Measurements from ENCODE around the gene NTN1. TPM values are rescaled to one million over a fixed set of nuclear protein-coding genes. Genes with fewer than 3 reads are reported as not detected.

The NTN1 gene
- polyA plus RNA-seq, 1 experiment: 0.05 TPM

DNA sequence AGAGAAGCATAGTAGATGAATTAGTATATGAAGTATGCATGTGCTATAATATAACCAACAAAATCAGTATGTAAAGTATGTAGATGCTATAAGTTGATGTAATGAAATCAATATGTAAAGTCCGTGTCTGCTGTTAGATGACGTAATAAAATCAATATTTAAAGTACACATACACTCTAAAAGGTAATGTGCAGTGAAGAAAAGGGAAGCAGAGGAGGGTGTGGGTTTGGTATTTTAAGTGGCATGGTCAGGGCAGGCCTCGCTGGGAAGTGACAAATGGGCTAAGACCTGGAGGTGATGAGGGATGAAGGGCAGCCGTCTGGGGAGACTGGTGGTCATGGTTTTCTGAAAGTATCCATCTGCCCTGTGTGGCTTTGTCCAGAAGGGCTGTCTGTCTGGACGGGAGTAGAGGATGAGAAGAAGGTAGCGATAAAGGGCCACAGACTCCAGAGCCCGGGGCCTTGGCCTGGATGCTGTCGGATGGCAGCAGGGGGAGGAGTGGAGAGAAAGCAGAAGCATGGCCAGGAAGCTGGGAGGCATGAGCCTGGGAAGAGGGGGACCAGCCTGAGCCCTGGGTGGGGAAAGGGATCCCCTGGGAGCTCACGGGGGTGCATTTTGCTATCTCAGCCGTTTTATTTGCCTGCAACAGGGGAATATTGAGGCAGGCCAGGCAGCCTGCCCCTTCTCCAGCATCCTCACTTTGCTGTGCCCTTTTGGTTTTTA, 121.6 kb downstream of the NTN1 start:
- Histone ChIP-seq H3K4me3 (ENCODE audit: low read depth, low read length) (no peak overlapping the region), H3K9me3 (ENCODE audit: control insufficient read depth, insufficient read depth, low read length) (no peaks in the 10 kb centered on the region; the same call in 1 of the 2 replicates), H3K27ac (ENCODE audit: low read depth, low read length) (no peak overlapping the region), H3K27me3 (ENCODE audit: control insufficient read depth, insufficient read depth, low read length) (no peaks in the 10 kb centered on the region)
- CTCF ChIA-PET: no interaction called here
- no peak for DNase-seq (ENCODE audit: low read depth, low spot score)
- POLR2A ChIA-PET: no interaction called here
- TF ChIP-seq, protein P1, sequence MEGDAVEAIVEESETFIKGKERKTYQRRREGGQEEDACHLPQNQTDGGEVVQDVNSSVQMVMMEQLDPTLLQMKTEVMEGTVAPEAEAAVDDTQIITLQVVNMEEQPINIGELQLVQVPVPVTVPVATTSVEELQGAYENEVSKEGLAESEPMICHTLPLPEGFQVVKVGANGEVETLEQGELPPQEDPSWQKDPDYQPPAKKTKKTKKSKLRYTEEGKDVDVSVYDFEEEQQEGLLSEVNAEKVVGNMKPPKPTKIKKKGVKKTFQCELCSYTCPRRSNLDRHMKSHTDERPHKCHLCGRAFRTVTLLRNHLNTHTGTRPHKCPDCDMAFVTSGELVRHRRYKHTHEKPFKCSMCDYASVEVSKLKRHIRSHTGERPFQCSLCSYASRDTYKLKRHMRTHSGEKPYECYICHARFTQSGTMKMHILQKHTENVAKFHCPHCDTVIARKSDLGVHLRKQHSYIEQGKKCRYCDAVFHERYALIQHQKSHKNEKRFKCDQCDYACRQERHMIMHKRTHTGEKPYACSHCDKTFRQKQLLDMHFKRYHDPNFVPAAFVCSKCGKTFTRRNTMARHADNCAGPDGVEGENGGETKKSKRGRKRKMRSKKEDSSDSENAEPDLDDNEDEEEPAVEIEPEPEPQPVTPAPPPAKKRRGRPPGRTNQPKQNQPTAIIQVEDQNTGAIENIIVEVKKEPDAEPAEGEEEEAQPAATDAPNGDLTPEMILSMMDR (IDR thresholded peaks at IDR 0.05; ENCODE audit: low read depth, low read length): no peak

DNA sequence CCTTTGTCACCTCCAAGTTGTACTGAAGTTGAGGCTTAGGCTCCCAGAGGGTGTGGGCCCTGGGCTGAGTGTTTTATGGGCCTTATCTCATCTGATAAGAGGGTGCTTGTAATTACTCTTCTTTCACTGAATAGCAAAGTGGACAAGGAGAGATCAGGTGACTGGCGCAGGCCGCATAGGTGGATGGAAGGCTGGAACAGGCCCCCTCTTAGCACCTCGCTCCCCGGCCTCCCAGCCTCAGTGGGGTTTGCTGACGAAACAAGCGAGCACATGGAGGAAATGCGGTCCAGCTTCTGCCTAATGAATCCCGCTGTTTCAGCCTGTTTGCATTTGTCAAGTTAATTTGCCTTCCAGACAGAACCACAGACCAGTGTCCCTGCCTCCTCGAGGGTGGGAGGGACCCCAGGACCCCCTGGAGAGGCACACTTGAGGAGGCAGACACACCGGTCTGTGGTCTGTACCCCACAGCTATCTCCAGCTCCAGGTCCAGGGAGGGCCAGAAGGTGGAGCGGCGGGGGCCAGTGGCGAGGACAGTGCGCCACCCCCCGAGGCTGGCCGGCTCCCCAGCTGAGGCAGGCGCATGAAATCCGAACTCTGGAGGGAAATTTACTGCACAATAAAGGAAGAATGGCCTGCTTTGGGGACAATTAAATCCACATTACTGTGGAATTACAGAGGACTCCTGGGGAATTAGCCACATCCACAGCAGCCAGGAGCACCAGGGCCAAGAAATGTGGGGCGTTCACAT, 123.4 kb downstream of the NTN1 start:
- DNase-seq (ENCODE audit: low read depth, low spot score): no peak
- POLR2A ChIA-PET: no interaction called here
- CTCF ChIA-PET: no interaction called here
- TF ChIP-seq, protein P1 (IDR thresholded peaks at IDR 0.05; ENCODE audit: low read depth, low read length): no peak
- Histone ChIP-seq H3K9me3 (ENCODE audit: control insufficient read depth, insufficient read depth, low read length) (no peaks in the 10 kb centered on the region; the same call in 1 of the 2 replicates), H3K4me3 (ENCODE audit: low read depth, low read length) (no peak overlapping the region), H3K27ac (ENCODE audit: low read depth, low read length) (no peak overlapping the region), H3K27me3 (ENCODE audit: control insufficient read depth, insufficient read depth, low read length) (no peaks in the 10 kb centered on the region)

DNA sequence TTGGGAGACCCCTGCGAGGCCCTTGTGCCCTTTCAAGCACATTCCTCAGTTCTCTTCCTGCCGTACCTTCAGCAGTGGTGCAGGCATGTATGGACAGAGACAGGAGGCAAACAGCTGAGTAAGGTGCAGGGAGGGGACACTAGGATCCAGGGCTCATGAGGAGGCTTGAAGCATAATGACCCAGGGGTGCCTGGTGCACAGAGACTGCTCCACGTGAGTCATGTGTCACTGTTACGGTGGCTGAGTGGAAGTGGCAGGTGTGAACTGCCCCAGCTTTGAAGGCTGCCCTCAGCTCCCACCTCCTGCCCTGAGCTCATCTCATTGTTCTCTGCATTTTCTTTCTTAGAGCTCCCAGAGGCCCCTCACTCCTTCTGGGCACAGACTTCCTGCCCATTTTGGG, 124.8 kb downstream of the NTN1 start:
- TF ChIP-seq, protein P1 (IDR thresholded peaks at IDR 0.05; ENCODE audit: low read depth, low read length): no peak
- Histone ChIP-seq H3K27ac (ENCODE audit: low read depth, low read length) (no peak overlapping the region), H3K4me3 (ENCODE audit: low read depth, low read length) (no peak overlapping the region), H3K27me3 (ENCODE audit: control insufficient read depth, insufficient read depth, low read length) (peaks cover 3% of the 10 kb centered on the region), H3K9me3 (ENCODE audit: control insufficient read depth, insufficient read depth, low read length) (no peaks in the 10 kb centered on the region; the same call in 1 of the 2 replicates)
- ChIA-PET CTCF (no interaction called here), POLR2A (no interaction called here)
- no peak for DNase-seq (ENCODE audit: low read depth, low spot score)

DNA sequence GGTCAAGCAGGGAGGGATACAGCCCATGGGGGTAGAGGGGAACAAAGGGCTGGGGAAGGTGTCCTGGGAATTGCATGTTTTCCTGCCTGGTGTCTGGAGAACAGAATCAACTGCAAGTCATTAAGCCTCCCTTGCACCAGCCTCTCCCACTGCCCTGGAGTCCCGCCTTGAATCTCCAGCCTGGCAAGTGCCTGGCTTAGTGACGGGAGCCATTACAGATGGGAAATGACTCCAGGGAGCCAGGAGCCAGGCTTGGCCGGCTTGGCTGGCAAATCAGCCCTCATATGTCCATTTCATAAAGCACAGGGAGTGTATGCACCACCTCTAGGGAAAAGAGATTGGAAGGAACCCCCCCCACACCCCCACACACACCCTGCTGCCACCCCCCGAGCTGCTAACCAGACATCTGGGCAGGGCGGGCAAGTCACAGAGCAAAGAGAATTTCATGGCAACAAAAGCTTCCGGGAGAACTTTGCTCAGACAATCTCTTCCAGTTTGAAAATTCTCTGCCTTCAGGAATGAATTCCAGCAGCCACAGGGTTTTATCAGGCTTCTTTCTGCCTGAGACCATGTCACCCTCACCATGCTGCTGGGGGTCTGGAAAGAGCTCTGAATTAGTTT, 127.7 kb downstream of the NTN1 start:
- no peak overlapping the region for H3K4me3 ChIP-seq (ENCODE audit: low read depth, low read length)
- no peak overlapping the region for H3K27ac ChIP-seq (ENCODE audit: low read depth, low read length)
- TF ChIP-seq, protein P1 (IDR thresholded peaks at IDR 0.05; ENCODE audit: low read depth, low read length): no peak
- no peak for DNase-seq (ENCODE audit: low read depth, low spot score)
- H3K9me3 ChIP-seq (ENCODE audit: control insufficient read depth, insufficient read depth, low read length): peaks cover 6% of the 10 kb centered on the region; the same call in 1 of the 2 replicates
- POLR2A ChIA-PET: no interaction called here
- CTCF ChIA-PET: no interaction called here
- peaks cover 3% of the 10 kb centered on the region for H3K27me3 ChIP-seq (ENCODE audit: control insufficient read depth, insufficient read depth, low read length)
